Esophagus squamous epithelium (tissue), 5 donors: Measurements from ENCODE around the gene EFNB2. TPM values are rescaled to one million over a fixed set of nuclear protein-coding genes. Genes with fewer than 3 reads are reported as not detected.

Experiments
- DNase-seq: peaks from one replicate; lab custom pipeline; 2025; lab: John Stamatoyannopoulos, UW
- H3K27ac ChIP-seq, 4 donors: fragments of 200-600 bp; sonication (generic); one replicate each; pipeline ENCODE4 v1.5.1; 2016 to 2019; ENCODE audit warnings: mild to moderate bottlenecking in 1 of 4
- H3K27me3 ChIP-seq, 4 donors: fragments of 200-600 bp; sonication (generic); 1 replicate in 3 of 4; 2 replicates in 1 of 4; pipeline versions ENCODE4 v1.5.1 to v1.6.0; 2017 to 2021; ENCODE audit warnings: antibody characterized with exemption in 1 of 4
- H3K36me3 ChIP-seq, 3 donors: fragments of 200-600 bp; sonication (generic); one replicate each; pipeline ENCODE4 v1.5.1; 2016 to 2019
- H3K4me1 ChIP-seq, 3 donors: fragments of 200-600 bp; sonication (generic); one replicate each; pipeline ENCODE4 v1.5.1; 2017 to 2019
- H3K4me3 ChIP-seq, 4 donors: fragments of 200-600 bp; sonication (generic); 1 replicate in 3 of 4; 2 replicates in 1 of 4; pipeline ENCODE4 v1.5.1; 2016 to 2019; ENCODE audit warnings: mild to moderate bottlenecking in 2 of 4, moderate library complexity in 1 of 4
- H3K9me3 ChIP-seq, 3 donors: fragments of 200-600 bp; sonication (generic); one replicate each; pipeline ENCODE4 v1.5.1; 2016 to 2019
- CTCF ChIP-seq, 6 experiments: fragments of 450-650 bp in 4 of 6; fragments of 200-600 bp in 2 of 6; sonication (generic) in 2 of 6; IDR thresholded peaks; one replicate each; pipeline ENCODE4 v1.5.1; 2016 to 2019; ENCODE audit warnings: antibody characterized with exemption in 6 of 6, mild to moderate bottlenecking in 4 of 6, moderate library complexity in 4 of 6
- POLR2A ChIP-seq, 4 donors: fragments of 450-650 bp; IDR thresholded peaks; one replicate each; pipeline ENCODE4 v1.6.1; 2017; ENCODE audit warnings: antibody characterized with exemption in 4 of 4, mild to moderate bottlenecking in 4 of 4, moderate library complexity in 3 of 4
- WGBS, 2 donors: methylation state at CpG; one replicate each; pipeline ENCODE4 v1.1.5; 2018; 5-methylcytosine and 5-hydroxymethylcytosine counted together
- intact Hi-C: fragments of 100-400 bp; cut with DNase I; formaldehyde crosslinking; loops from one replicate; pipeline ENCODE4 v1.15.0; 2022
- total RNA-seq, 4 donors: library from RNA; depleted of rRNA; stranded (reverse); fragments of >200 nt; gene quantifications; one replicate each; pipeline ENCODE4 v1.1.0, GENCODE V29; 2016
- donor health status: DM: yes; HTN: yes; CAD: no.

Gene EFNB2
- total RNA-seq, 4 donors from 2014 or later: 14.9 to 29.1 (median 15.8) TPM

DNA sequence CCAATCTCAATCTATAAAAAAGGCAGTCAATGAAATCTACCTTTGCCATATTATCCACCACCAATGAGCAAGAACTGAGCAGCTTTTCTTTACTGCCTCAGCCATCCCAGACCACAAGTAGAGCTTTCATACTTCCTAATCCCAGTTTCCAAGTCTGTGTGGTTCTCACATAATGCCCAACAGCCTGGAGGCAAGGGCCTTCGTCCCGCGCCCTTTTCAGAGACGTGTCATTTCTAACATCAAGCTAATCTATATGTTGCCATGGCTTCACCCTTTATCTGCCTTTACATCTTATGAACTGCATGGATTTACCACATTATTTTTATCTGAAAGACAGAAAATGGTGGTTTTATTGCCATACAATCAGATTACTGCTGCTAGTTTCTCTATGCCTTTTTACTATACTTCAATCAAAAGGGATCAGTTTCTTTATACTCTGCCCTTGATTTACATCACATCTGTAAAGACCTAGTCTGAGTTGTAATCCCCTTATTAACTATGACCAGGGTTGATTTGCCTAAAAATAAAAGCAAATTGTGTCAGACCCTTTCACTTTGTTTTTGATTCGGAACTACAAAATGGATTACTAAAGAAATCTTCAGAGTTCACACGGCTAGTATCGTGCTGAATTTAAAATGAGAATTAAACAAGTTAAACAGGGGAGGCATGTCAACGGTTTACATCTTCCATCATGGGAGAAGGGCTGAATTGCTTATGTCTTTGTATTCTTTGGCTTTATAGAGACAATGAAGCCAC, 5.9 kb downstream of the EFNB2 start:
- WGBS, 2 donors: 55 to 65% methylated on average over 8 of the region's 8 CpGs
- Histone ChIP-seq H3K36me3 (no peaks in the 10 kb centered on the region), H3K4me1 (peaks cover 16 to 100% (median 17%) of the 10 kb centered on the region in 3 donors), H3K27me3 (no peaks in the 10 kb centered on the region), H3K4me3 (no peak overlapping the region), H3K27ac (peak overlapping the region in 3 of 4 donors; percentile 27 to 56 (median 50)), H3K9me3 (no peaks in the 10 kb centered on the region)
- DNase-seq: no peak
- TF ChIP-seq POLR2A (IDR thresholded peaks at IDR 0.05) (no peak), CTCF (IDR thresholded peaks at IDR 0.05) (no peak)
- intact Hi-C loops: loop anchor here (10.0 kb wide), 2 partner anchors 435 to 1955 kb away; no protein-coding TSS in a partner anchor

DNA sequence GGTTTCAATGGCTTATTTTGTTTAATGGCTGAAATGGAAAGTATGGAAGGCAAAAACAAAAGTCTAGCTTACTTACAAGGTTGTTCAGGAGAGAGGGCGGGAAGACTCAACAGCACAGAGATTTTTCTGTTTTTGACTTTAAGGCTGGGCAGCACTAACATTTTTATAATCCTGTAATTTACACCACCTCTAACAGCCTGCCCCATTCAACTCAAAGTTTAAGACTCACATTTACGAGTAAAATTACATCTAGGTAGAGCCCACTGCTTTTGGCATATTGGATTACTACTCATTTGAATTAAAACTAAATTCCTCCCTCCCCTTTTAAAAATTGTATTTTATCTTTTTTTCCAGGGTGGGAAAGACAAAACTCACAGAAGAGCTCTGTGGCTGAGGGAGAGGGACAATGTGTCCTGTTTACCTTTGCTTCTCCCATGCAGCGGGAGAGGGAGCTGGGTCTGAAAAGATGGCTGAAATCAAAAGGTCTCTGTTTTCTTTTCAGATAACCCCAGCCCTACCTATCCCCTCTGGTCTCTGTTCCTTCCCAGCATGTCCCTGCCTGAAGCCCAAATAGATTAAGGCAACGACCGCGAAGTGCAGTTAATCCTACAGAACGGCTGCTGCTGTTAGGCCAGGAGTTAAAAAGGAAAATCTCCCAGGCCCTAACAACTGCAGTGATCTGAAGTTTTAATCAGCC, 6.6 kb downstream of the EFNB2 start:
- intact Hi-C loops: no loop called here
- WGBS, 2 donors: 70 to 71% methylated on average over 7 of the region's 7 CpGs
- H3K36me3 ChIP-seq: no peaks in the 10 kb centered on the region
- no peaks in the 10 kb centered on the region for H3K27me3 ChIP-seq
- no peak for DNase-seq
- no peaks in the 10 kb centered on the region for H3K9me3 ChIP-seq
- H3K4me1 ChIP-seq: peaks cover 16 to 100% (median 18%) of the 10 kb centered on the region in 3 donors
- no peak overlapping the region for H3K4me3 ChIP-seq
- H3K27ac ChIP-seq: peak overlapping the region in 2 of 4 donors; percentile 50 to 56
- TF ChIP-seq POLR2A (IDR thresholded peaks at IDR 0.05) (no peak), CTCF (IDR thresholded peaks at IDR 0.05) (no peak)

- Histone ChIP-seq H3K4me3 (no peak overlapping the region), H3K9me3 (no peaks in the 10 kb centered on the region), H3K27me3 (no peaks in the 10 kb centered on the region), H3K4me1 (peaks cover 18 to 100% (median 29%) of the 10 kb centered on the region in 3 donors), H3K27ac (no peak overlapping the region), H3K36me3 (no peaks in the 10 kb centered on the region)
- WGBS, 2 donors: 30 to 79% methylated on average over 2 of the region's 2 CpGs
- no peak for DNase-seq
- no peak for TF ChIP-seq POLR2A (IDR thresholded peaks at IDR 0.05)
- intact Hi-C loops: no loop called here
Observed at GRCh38 chr13:106527826-106528225, 7.6 kb downstream of the EFNB2 start.

GRCh38 chr13:106527445-106527801, 8.0 kb downstream of the EFNB2 start:
- TF ChIP-seq CTCF (IDR thresholded peaks at IDR 0.05) (no peak), POLR2A (IDR thresholded peaks at IDR 0.05) (no peak)
- Histone ChIP-seq H3K36me3 (no peaks in the 10 kb centered on the region), H3K4me3 (no peak overlapping the region), H3K9me3 (no peaks in the 10 kb centered on the region), H3K4me1 (peaks cover 14 to 100% (median 30%) of the 10 kb centered on the region in 3 donors), H3K27ac (no peak overlapping the region), H3K27me3 (no peaks in the 10 kb centered on the region)
- intact Hi-C loops: no loop called here
- DNase-seq: no peak
- WGBS, 2 donors: 92 to 100% methylated on average over 1 of the region's 1 CpG

DNA sequence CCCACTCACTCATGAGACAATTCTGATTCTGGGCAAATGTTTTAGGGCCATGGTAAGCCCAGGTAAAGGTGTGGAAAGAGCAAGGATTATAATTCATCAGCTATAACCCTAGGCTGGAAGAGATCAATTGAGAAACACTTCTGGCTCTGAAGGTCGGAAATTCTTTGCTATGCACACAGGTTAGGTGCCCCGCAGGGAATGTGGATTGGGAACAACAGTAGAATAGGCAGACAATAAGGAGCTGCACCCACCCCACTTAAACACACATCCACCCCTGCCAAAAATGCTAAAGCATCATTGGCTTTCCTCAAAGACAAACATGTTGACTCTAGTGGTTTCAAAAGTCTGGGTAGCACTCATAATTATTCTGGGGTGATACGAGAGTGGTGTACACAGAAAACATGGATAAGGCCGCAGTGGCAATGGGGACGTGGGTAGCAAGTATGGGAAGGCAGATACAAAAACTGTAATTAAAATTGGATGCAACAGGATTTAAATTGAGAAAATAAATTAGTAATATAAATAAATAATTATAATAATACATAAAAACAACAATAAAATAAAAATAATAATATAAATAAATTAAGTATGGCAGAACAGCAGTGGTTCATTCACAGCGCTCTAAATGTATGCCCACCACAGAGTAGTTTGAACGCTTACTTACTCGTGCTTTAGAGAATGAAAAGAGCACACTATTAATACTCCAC, 8.6 kb downstream of the EFNB2 start:
- no peak for DNase-seq
- Histone ChIP-seq H3K9me3 (no peaks in the 10 kb centered on the region), H3K27me3 (no peaks in the 10 kb centered on the region), H3K27ac (no peak overlapping the region), H3K4me3 (no peak overlapping the region), H3K36me3 (no peaks in the 10 kb centered on the region), H3K4me1 (peaks cover 12 to 100% (median 27%) of the 10 kb centered on the region in 3 donors)
- WGBS, 2 donors: 76 to 90% methylated on average over 8 of the region's 8 CpGs
- no peak for TF ChIP-seq POLR2A (IDR thresholded peaks at IDR 0.05)
- intact Hi-C loops: no loop called here
